H1 (cell line): ENCODE measurements around the gene PDE1C. TPM values are rescaled to one million over a fixed set of nuclear protein-coding genes. Genes with fewer than 3 reads are reported as not detected.

ENCODE experiments used
- CTCF ChIA-PET: fragments of 300-600 bp; sonication (Branson Sonifier 250); formaldehyde crosslinking; loops from one replicate; lab custom pipeline; 2021; ENCODE audit not compliant: partially characterized antibody; lab: Charles Lee
- POLR2A ChIA-PET: fragments of 300-600 bp; sonication (Branson Sonifier 250); formaldehyde crosslinking; loops from one replicate; lab custom pipeline; 2021; ENCODE audit warnings: inconsistent platforms; ENCODE audit not compliant: partially characterized antibody; lab: Charles Lee
- DNase-seq, 2 experiments: peaks; one replicate each; pipeline versions ENCODE4 v3.0.0 to v3.0.0-alpha.2; 2010 to 2022; ENCODE audit warnings: low spot score in 2 of 2, low read depth in 1 of 2, mixed read lengths in 1 of 2
- FAIRE-seq: peaks from 2 replicates; lab custom pipeline; 2011; peaks lifted over from hg19 to GRCh38; lab: Jason Lieb, UNC
- H2AFZ ChIP-seq: 2 replicates; pipeline ENCODE4 v1.8.1; 2012; ENCODE audit warnings: low read length, inconsistent platforms
- H2AK5ac ChIP-seq: 2 replicates; pipeline ENCODE4 v1.6.1; 2013; ENCODE audit warnings: low read depth, low read length
- H2BK120ac ChIP-seq: replicated peaks from 2 replicates; pipeline ENCODE3; 2013; ENCODE audit warnings: low read depth, low read length, inconsistent platforms
- H2BK12ac ChIP-seq: 2 replicates; pipeline ENCODE4 v1.6.1; 2013; ENCODE audit warnings: low read depth, low read length
- H2BK15ac ChIP-seq: 2 replicates; pipeline ENCODE4 v1.6.1; 2013; ENCODE audit warnings: low read length
- H2BK20ac ChIP-seq: 2 replicates; pipeline ENCODE4 v1.6.1; 2013; ENCODE audit warnings: low read length
- H2BK5ac ChIP-seq: 2 replicates; pipeline ENCODE4 v1.6.1; 2013; ENCODE audit warnings: low read depth, low read length
- H3K14ac ChIP-seq: 2 replicates; pipeline ENCODE4 v1.6.1; 2013; ENCODE audit warnings: inconsistent platforms; ENCODE audit not compliant: insufficient read length
- H3K18ac ChIP-seq: 2 replicates; pipeline ENCODE4 v1.6.1; 2013; ENCODE audit warnings: low read length; ENCODE audit errors: extremely low read depth
- H3K23ac ChIP-seq: 2 replicates; pipeline ENCODE4 v1.6.1; 2013; ENCODE audit warnings: inconsistent platforms; ENCODE audit not compliant: insufficient read length
- H3K23me2 ChIP-seq: 2 replicates; pipeline ENCODE4 v1.6.1; 2013; ENCODE audit warnings: low read depth, low read length
- H3K27ac ChIP-seq: 2 replicates; pipeline ENCODE4 v1.6.1; 2011; ENCODE audit warnings: low read depth, low read length, inconsistent platforms
- H3K27me3 ChIP-seq, 4 experiments: replicated peaks in 1 of 4; 1 replicate in 1 of 4; 2 replicates in 3 of 4; pipeline versions ENCODE4 v1.6.1 to v1.8.1; 2011 to 2013; ENCODE audit warnings: low read length in 3 of 4, mild to moderate bottlenecking in 3 of 4, inconsistent platforms in 2 of 4, mixed read lengths in 2 of 4, moderate library complexity in 1 of 4; ENCODE audit not compliant: control insufficient read depth in 3 of 4, insufficient read depth in 3 of 4; ENCODE audit errors: extremely low read depth in 1 of 4
- H3K36me3 ChIP-seq, 4 experiments: 2 replicates each; pipeline versions ENCODE4 v1.6.1 to v1.8.1; 2011 to 2013; ENCODE audit warnings: mild to moderate bottlenecking in 4 of 4, low read length in 3 of 4, moderate library complexity in 2 of 4, control low read depth in 1 of 4, inconsistent platforms in 1 of 4; ENCODE audit not compliant: insufficient read depth in 4 of 4, control insufficient read depth in 2 of 4
- H3K4ac ChIP-seq: replicated peaks from 2 replicates; pipeline ENCODE3; 2013; ENCODE audit warnings: low read length, low read depth, mixed read lengths, inconsistent platforms; ENCODE audit not compliant: insufficient read length
- H3K4me1 ChIP-seq, 4 experiments: replicated peaks in 1 of 4; 1 replicate in 1 of 4; 2 replicates in 3 of 4; pipeline versions ENCODE4 v1.6.1 to v1.8.1; 2011 to 2013; ENCODE audit warnings: low read length in 3 of 4, inconsistent platforms in 2 of 4, mixed read lengths in 1 of 4; ENCODE audit not compliant: insufficient read depth in 4 of 4, control insufficient read depth in 3 of 4
- H3K4me2 ChIP-seq, 2 experiments: 2 replicates each; pipeline versions ENCODE4 v1.6.1 to v1.8.1; 2011 to 2013; ENCODE audit warnings: low read depth in 2 of 2, low read length in 2 of 2, control low read depth in 1 of 2, inconsistent platforms in 1 of 2, mild to moderate bottlenecking in 1 of 2; ENCODE audit not compliant: insufficient read depth in 1 of 2
- H3K4me3 ChIP-seq, 4 experiments: fragments of 200-600, 300-600 bp in 1 of 4; sonication (generic), shearing (Covaris generic), sonication (Bioruptor Twin) in 1 of 4; 2 replicates each; pipeline versions ENCODE4 v1.5.1 to v1.8.1; 2011 to 2016; ENCODE audit warnings: low read length in 4 of 4, low read depth in 3 of 4, control low read depth in 2 of 4, inconsistent platforms in 2 of 4, mild to moderate bottlenecking in 2 of 4, mixed read lengths in 1 of 4, moderate library complexity in 1 of 4; ENCODE audit not compliant: insufficient read depth in 2 of 4; ENCODE audit errors: extremely low read depth in 1 of 4
- H3K56ac ChIP-seq: replicated peaks from 2 replicates; pipeline ENCODE3; 2013; ENCODE audit warnings: low read depth, mild to moderate bottlenecking, mixed read lengths, low read length, inconsistent platforms; ENCODE audit not compliant: insufficient read length
- H3K79me1 ChIP-seq: 2 replicates; pipeline ENCODE4 v1.6.1; 2013; ENCODE audit warnings: low read depth, low read length, control low read depth
- H3K79me2 ChIP-seq, 2 experiments: 2 replicates each; pipeline versions ENCODE4 v1.6.1 to v1.8.1; 2012 to 2013; ENCODE audit warnings: low read length in 2 of 2, mild to moderate bottlenecking in 2 of 2, inconsistent platforms in 1 of 2; ENCODE audit not compliant: insufficient read depth in 2 of 2, control insufficient read depth in 1 of 2
- H3K9ac ChIP-seq, 4 experiments: replicated peaks in 1 of 4; 1 replicate in 1 of 4; 2 replicates in 3 of 4; pipeline versions ENCODE4 v1.6.1 to v1.8.1; 2011 to 2013; ENCODE audit warnings: low read depth in 3 of 4, low read length in 3 of 4, control low read depth in 2 of 4, mild to moderate bottlenecking in 2 of 4, moderate library complexity in 2 of 4, inconsistent platforms in 1 of 4; ENCODE audit errors: extremely low read depth in 1 of 4
- H3K9me3 ChIP-seq, 2 experiments: 2 replicates each; pipeline versions ENCODE4 v1.6.1 to v1.8.1; 2012 to 2013; ENCODE audit warnings: mild to moderate bottlenecking in 2 of 2, moderate library complexity in 2 of 2, control low read depth in 1 of 2, inconsistent platforms in 1 of 2, low read depth in 1 of 2, low read length in 1 of 2, mixed read lengths in 1 of 2; ENCODE audit not compliant: insufficient read depth in 2 of 2
- H4K20me1 ChIP-seq, 2 experiments: replicated peaks in 1 of 2; 2 replicates each; pipeline versions ENCODE3 to v1.8.1; 2011 to 2013; ENCODE audit warnings: inconsistent platforms in 2 of 2, low read length in 2 of 2, mild to moderate bottlenecking in 1 of 2; ENCODE audit not compliant: insufficient read depth in 2 of 2, control insufficient read depth in 1 of 2
- H4K5ac ChIP-seq: 2 replicates; pipeline ENCODE4 v1.6.1; 2013; ENCODE audit warnings: low read length, low read depth, mixed read lengths, inconsistent platforms; ENCODE audit not compliant: insufficient read length
- H4K8ac ChIP-seq: 2 replicates; pipeline ENCODE4 v1.8.0; 2013; ENCODE audit warnings: mild to moderate bottlenecking, moderate library complexity, low read length, inconsistent platforms; ENCODE audit not compliant: insufficient read depth; ENCODE audit errors: extremely low read depth
- H4K91ac ChIP-seq: replicated peaks from 2 replicates; pipeline ENCODE3; 2013; ENCODE audit warnings: low read length, mixed read lengths, inconsistent platforms; ENCODE audit not compliant: insufficient read length
- RFX5 ChIP-seq: IDR thresholded peaks from 2 replicates; pipeline ENCODE4 v1.6.1; 2011; ENCODE audit warnings: low read depth, low read length, improper control_type of control experiment, borderline replicate concordance
- SRF ChIP-seq: IDR thresholded peaks from 2 replicates; pipeline ENCODE4 v1.6.1; 2011; ENCODE audit warnings: mild to moderate bottlenecking, low read depth, low read length, moderate library complexity
- polyA plus RNA-seq, 7 experiments: library from polyadenylated mRNA; depleted of rRNA in 3 of 7; stranded (reverse) in 5 of 7; unstranded in 2 of 7; fragments of >200 nt in 5 of 7; fragments of 200-250 nt in 2 of 7; gene quantifications; 1 replicate in 5 of 7; 2 replicates in 1 of 7; 4 replicates in 1 of 7; pipeline versions ENCODE4 v1.2.1 to v1.2.3, GENCODE V29; 2011 to 2013; ENCODE audit warnings: missing spikeins in 2 of 7, mixed read lengths in 2 of 7
- total RNA-seq: library from RNA; stranded (reverse); fragmentation: NEBNext Ultra II Directional; extraction: Animal tissue kit (Norgen Biotek cat#: 25700); gene quantifications from 2 replicates; pipeline ENCODE4 v1.2.1, GENCODE V29; 2021
- TF ChIP-seq, protein P1 (sequence below), 3 experiments: IDR thresholded peaks; 1 replicate in 2 of 3; 2 replicates in 1 of 3; pipeline versions ENCODE4 v1.5.1 to v1.6.1; 2011; ENCODE audit warnings: low read length in 3 of 3, mild to moderate bottlenecking in 3 of 3, inconsistent platforms in 2 of 3, low read depth in 1 of 3, moderate library complexity in 1 of 3; ENCODE audit not compliant: insufficient read depth in 1 of 3; ENCODE audit errors: control extremely low read depth in 1 of 3

PDE1C gene
- total and polyA plus RNA-seq, 2 of the 8 experiments (the other 6 are each of a cell fraction or from before 2014, with no cell fraction given): 0.11 to 1.1 TPM

- Histone ChIP-seq H3K9ac (no peak overlapping the region), H2AK5ac (no peak overlapping the region), H3K4ac (no peak overlapping the region), H2BK15ac (no peak overlapping the region), H2AFZ (no peak overlapping the region), H3K4me3 (no peak overlapping the region), H3K79me2 (no peaks in the 10 kb centered on the region), H3K14ac (no peak overlapping the region), H3K9me3 (no peaks in the 10 kb centered on the region), H3K23ac (no peak overlapping the region), H3K27me3 (no peaks in the 10 kb centered on the region), H3K23me2 (no peaks in the 10 kb centered on the region), H4K20me1 (no peaks in the 10 kb centered on the region), H2BK120ac (no peak overlapping the region), H3K4me2 (no peak overlapping the region), H4K5ac (no peak overlapping the region), H3K4me1 (no peaks in the 10 kb centered on the region), H2BK12ac (no peak overlapping the region), H2BK20ac (no peak overlapping the region), H4K91ac (no peak overlapping the region), H3K18ac (no peak overlapping the region), H3K36me3 (no peaks in the 10 kb centered on the region), H3K56ac (no peak overlapping the region), H3K27ac (no peak overlapping the region), H3K79me1 (no peaks in the 10 kb centered on the region), H4K8ac (no peak overlapping the region), H2BK5ac (no peak overlapping the region)
- CTCF ChIA-PET: interaction anchor here (0.7 kb wide), 1 partner anchor 270 kb away, joined by 3 read pairs; no protein-coding TSS in a partner anchor
- no peak for TF ChIP-seq RFX5
- TF ChIP-seq, protein P1, sequence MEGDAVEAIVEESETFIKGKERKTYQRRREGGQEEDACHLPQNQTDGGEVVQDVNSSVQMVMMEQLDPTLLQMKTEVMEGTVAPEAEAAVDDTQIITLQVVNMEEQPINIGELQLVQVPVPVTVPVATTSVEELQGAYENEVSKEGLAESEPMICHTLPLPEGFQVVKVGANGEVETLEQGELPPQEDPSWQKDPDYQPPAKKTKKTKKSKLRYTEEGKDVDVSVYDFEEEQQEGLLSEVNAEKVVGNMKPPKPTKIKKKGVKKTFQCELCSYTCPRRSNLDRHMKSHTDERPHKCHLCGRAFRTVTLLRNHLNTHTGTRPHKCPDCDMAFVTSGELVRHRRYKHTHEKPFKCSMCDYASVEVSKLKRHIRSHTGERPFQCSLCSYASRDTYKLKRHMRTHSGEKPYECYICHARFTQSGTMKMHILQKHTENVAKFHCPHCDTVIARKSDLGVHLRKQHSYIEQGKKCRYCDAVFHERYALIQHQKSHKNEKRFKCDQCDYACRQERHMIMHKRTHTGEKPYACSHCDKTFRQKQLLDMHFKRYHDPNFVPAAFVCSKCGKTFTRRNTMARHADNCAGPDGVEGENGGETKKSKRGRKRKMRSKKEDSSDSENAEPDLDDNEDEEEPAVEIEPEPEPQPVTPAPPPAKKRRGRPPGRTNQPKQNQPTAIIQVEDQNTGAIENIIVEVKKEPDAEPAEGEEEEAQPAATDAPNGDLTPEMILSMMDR (IDR thresholded peaks at IDR 0.05; ENCODE audit: control extremely low read depth in 1 of 3, insufficient read depth in 1 of 3, low read depth in 1 of 3, low read length in 3 of 3): no peak
- TF ChIP-seq SRF: no peak
- DNase-seq (no peak), FAIRE-seq (no peak)
- POLR2A ChIA-PET: no interaction called here
These were observed 99.7 kb downstream of the PDE1C start for GRCh38 chr7:31970501-31970900.
